ENCODE data around the gene MED27.

Gene MED27

DNA sequence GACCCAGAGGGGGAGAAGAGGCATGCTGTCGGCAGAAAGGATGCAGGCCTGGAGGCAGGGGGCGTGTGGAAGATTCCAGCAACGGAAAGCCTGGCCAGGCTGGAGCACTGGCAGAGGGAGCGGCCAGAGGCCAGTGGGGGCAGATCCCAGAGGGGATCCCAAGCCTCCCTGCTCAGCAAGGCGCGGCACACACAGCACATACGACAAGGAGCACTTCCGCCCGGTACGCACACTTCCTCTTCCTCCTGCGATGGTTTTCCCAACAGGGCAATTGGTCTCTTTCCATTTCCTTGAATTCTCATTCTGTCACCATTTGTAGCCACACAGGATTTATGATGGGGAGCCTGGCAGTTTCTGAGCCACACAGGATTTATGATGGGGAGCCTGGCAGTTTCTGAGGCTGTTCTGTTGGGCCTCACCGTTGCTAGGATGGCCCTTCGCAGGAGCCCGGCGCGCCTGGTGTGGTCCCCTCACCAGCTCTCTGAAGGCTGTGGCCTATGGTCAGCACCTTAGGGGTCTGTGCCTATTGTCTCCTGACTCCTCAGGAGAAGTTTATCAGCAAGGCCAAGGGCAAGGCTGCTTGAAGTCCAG, 216.3 kb downstream of the MED27 start:
- no peak for DNase-seq
- in situ Hi-C loops (cut with HindIII; ENCODE audit: low pct_ligation_motif_present, low pct_unique_long_range_greater_than_20kb, low sequenced_read_pairs) = no loop called here

GRCh38 chr9:131862261-131862660, 217.4 kb downstream of the MED27 start:
- no peak for DNase-seq
- in situ Hi-C loops (cut with HindIII; ENCODE audit: low pct_ligation_motif_present, low pct_unique_long_range_greater_than_20kb, low sequenced_read_pairs) = no loop called here

DNA sequence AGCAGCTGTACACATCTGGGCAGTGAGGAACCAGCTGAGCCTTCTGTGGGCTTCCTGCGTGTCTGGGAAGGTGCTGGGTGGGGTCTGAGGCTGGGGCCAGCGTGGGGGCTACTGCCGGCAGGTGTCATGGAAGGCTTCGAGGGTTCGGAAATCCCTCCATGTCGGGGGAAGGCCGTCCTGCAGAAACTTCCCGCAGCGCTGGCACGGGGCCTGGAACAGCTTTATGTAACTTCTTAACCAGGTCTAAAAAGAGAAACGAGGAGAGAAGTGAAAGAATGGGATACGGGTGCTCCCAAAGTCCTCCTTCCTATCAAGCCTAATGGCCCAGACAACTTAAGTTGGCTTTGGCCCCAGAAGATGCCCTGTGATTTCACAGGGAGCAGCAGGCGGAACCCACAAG, 219.2 kb downstream of the MED27 start:
- in situ Hi-C loops (cut with HindIII; ENCODE audit: low pct_ligation_motif_present, low pct_unique_long_range_greater_than_20kb, low sequenced_read_pairs) = no loop called here
- no peak for DNase-seq

DNA sequence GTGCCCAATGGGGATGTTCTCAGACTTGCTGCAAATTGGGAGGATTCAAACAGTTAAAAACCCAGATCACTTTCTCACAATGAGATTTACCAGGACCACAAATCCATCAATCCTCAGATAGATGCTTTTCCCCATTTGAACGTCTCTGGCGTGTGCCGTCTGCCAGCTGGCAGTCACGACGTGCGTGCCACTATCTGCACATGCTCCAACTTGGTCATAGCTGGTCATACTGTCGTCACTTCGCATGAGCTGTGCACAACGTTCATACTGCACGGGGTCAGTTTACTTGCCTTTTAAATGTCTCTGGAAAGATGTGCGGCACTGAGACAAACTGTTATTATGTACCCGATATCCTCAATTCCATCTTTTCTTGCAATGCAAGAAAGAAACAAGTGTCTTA, 221.5 kb downstream of the MED27 start:
- in situ Hi-C loops (cut with HindIII; ENCODE audit: low pct_ligation_motif_present, low pct_unique_long_range_greater_than_20kb, low sequenced_read_pairs) = no loop called here

GRCh38 chr9:131856105-131856504, 223.6 kb downstream of the MED27 start:
- in situ Hi-C loops (cut with HindIII; ENCODE audit: low pct_ligation_motif_present, low pct_unique_long_range_greater_than_20kb, low sequenced_read_pairs) = no loop called here
- DNase-seq = no peak

More for the DNA sequence above, 221.5 kb downstream of the MED27 start:
- no peak for DNase-seq

DNA sequence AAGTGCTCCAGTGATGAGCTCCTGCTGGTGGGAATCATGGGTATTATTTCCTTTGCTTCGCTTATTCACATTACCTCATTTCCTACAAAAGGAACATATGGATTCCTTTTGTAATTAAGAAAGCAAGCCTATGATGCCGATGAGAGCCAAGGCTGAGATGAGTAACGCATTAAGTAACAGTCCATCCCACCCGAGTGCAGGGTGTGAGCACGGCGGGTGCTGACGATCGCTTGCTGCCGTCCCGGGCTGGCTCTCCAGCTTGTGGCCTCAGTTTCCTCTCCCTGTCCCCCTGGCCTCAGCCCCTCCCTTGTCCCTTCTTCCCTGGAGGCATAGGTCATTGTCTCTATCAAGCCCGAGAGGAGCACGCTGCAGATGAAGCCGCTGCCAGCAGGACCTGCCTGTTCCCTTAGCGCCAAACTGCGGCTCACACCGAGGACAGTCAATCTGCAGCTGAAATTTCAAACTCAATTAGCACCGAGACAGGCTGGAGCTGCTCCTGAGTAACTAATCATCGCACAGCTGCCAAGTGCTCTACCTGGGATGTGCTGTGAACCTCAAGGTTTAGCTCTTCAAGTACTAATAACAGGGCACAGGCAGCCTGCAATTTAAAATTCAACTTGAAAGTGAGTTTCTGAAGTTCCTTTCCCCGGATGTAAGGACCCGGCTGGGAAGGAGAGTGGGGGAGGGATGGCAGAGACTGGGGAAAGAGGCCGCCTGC, 224.6 kb downstream of the MED27 start:
- in situ Hi-C loops (cut with HindIII; ENCODE audit: low pct_ligation_motif_present, low pct_unique_long_range_greater_than_20kb, low sequenced_read_pairs) = no loop called here
- no peak for DNase-seq

GRCh38 chr9:131854334-131854733, 225.3 kb downstream of the MED27 start:
- no peak for DNase-seq
- in situ Hi-C loops (cut with HindIII; ENCODE audit: low pct_ligation_motif_present, low pct_unique_long_range_greater_than_20kb, low sequenced_read_pairs) = no loop called here

DNA sequence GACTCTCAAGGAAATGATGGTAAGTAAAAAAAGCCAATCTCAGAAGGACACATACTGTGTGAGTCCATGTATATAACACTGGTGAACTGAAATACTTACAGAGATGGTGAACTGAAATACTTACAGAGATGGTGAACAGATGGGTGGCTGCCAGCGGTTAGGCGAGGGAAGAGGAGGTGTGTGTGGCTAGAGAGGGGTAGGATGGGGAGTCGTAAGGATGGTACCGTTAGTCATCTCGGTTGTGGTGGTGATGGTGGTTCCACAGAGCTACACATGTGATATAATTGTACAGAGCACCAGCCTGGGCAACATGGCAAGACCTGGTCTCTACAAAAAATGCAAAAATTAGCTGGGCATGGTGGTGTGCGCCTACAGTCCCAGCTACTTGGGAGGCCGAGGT, 226.2 kb downstream of the MED27 start:
- in situ Hi-C loops (cut with HindIII; ENCODE audit: low pct_ligation_motif_present, low pct_unique_long_range_greater_than_20kb, low sequenced_read_pairs) = no loop called here
- no peak for DNase-seq

DNA sequence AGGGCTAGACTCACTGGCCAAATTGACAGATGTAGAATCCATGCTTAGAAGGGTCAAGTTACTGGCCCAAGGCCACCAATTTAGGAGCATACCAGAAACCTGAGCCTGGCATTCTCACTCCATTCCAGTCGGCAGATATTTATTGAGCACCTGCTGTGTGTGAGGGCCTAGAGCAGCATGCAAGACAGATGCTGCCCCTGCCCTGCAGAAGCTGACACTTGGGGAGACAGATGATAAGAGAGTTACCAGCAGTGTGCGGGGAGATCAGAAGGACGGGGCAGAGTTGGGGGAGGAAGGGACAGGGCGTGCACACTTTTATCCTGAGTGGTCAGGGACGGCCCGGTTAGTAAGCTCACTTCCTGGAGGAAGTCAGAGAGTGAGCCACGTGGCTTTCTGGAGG, 228.3 kb downstream of the MED27 start:
- in situ Hi-C loops (cut with HindIII; ENCODE audit: low pct_ligation_motif_present, low pct_unique_long_range_greater_than_20kb, low sequenced_read_pairs) = no loop called here
- DNase-seq = no peak

DNA sequence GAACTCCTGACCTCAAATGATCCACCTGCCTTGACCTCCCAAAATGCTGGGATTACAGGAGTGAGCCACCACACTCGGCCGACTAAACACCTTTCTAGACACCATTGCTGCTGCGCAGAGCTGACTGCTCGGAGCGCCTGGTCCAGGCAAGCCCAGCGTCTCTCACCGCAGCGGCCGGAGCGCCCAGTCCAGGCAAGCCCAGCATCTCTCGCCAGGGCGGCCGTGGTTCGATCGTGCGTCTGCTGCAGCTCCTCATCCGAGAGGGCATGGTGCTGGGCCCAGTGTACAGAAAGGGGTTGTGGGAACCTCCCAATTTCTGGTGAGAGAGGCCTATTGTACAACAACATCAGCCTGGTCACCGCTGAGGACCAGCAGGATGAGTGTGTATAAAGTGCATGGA, 230.3 kb downstream of the MED27 start:
- in situ Hi-C loops (cut with HindIII; ENCODE audit: low pct_ligation_motif_present, low pct_unique_long_range_greater_than_20kb, low sequenced_read_pairs) = no loop called here
- no peak for DNase-seq

DNA sequence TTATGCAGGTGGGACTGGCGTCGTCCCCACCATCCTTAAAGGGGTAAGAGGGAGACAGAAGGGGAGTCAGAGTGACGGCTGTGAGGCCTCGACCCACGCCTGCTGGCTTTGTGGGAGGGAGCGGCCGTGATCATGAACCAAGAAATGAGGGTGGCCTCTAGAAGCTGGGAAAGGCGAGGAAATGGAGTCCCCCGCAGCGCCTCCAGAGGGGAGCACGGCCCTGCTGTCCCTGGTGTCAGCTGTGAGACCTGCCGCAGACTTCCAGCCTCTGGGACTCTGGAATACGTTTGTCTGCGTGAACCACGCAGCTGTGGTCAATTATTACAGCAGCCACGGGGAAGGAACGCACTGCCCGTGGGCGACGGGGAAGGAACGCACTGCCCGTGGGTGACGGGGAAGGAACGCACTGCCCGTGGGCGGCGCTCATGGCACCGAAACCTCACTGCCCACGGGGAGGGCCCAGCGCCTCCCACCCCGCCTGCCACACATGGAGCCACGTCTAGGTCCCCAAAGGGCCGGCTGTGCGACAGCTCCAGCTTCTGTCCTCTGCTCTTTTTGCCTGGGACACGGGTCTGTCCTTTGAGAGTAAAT, 231.0 kb downstream of the MED27 start:
- in situ Hi-C loops (cut with HindIII; ENCODE audit: low pct_ligation_motif_present, low pct_unique_long_range_greater_than_20kb, low sequenced_read_pairs) = no loop called here
- DNase-seq = no peak

DNA sequence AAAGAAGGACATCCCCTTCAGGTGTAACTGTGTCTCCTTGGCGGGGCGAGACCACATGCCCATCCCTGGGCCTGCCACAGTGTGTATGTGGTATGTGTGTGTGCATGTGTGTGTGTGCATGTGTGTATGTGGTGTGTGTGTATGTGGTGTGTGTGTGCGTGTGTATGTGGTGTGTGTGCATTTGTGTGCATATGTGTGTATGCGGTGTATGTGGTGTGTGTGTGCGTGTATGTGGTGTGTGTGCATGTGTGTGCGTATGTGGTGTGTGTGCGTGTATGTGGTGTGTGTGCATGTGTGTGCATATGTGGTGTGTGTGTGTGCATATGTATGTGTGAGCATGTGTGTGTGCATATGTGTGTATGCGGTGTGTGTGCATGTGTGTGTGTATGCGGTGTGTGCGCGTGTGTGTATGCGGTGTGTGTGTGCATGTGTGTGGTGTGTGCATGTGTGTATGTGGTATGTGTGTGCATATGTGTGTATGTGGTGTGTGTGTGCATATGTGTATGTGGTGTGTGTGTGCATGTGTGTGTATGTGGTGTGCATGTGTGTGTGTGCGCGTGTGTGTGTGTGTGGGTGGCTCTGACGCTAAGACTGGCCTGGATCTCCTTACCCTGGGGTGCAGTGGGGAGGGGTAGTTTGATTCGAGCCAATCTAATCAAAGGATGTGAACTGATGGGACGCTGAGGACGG, 231.9 kb downstream of the MED27 start:
- in situ Hi-C loops (cut with HindIII; ENCODE audit: low pct_ligation_motif_present, low pct_unique_long_range_greater_than_20kb, low sequenced_read_pairs) = no loop called here

DNA sequence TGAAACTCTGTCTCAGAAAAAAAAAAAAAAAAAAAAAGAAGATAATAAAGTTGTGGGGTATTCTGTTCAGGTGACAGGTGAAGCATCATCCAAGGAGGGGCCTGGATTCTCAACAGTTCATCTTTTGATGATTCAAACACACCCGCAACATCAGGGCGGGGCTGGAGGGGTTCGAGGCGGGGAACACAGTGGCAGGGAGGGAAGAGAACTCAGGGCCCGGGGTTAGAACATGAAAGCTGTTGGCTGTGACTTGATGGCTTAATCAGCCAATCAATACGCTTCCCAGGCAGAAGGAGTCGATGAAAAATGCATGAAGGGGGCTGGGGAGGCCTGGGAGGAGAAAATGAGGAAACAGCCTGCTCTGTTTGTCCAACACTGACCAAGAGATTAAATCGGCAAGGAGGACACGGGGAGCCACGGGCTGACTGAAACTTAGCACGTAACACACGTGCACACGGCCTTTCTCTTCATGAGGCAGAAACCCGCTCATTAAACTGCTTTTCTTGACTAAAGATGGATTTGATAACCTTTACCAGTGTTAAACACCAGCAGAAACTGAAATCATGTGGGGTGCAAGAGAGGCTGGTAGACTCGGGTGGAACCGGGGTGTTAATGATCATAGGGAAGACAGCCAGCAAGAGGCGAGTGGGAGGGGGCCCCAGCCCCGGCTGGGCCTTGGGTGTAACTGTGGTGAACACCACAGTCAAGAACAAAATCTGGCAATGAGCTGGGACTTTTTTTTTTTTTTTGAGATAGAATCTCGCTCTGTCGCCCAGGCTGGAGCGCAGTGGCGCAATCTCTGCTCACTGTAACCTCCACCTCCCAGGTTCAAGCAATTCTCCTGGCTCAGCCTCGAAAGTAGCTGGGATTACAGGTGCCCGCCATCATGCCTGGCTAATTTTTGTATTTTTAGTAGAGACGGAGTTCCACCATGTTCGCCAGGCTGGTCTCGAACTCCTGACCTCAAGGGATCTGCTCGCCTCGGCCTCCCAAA, 234.1 kb downstream of the MED27 start:
- no peak for DNase-seq
- in situ Hi-C loops (cut with HindIII; ENCODE audit: low pct_ligation_motif_present, low pct_unique_long_range_greater_than_20kb, low sequenced_read_pairs) = no loop called here

More for the DNA sequence above, 231.9 kb downstream of the MED27 start:
- DNase-seq = no peak

DNA sequence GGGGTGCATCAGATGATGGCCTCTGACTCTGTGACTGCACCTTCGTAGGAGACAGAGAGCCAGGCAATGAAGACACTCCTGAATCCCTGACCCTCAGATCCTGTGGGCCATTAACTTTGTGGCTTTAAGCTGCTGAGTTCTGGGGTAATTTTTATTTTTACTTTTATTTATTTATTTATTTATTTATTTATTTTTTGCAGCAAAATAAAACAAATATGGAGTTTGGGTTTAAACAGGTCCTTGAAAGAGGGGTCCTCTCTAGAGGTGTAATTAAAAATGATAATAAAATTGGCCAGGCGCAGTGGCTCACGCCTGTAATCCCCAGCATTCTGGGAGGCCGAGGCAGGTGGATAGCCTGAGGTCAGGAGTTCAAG, 234.9 kb downstream of the MED27 start:
- no peak for DNase-seq

GRCh38 chr9:131843989-131844744, 235.5 kb downstream of the MED27 start:
- no peak for DNase-seq
- in situ Hi-C loops (cut with HindIII; ENCODE audit: low pct_ligation_motif_present, low pct_unique_long_range_greater_than_20kb, low sequenced_read_pairs) = no loop called here

More for the DNA sequence above, 234.9 kb downstream of the MED27 start:
- in situ Hi-C loops (cut with HindIII; ENCODE audit: low pct_ligation_motif_present, low pct_unique_long_range_greater_than_20kb, low sequenced_read_pairs) = no loop called here

GRCh38 chr9:131841765-131842318, 237.8 kb downstream of the MED27 start:
- no peak for DNase-seq
- in situ Hi-C loops (cut with HindIII; ENCODE audit: low pct_ligation_motif_present, low pct_unique_long_range_greater_than_20kb, low sequenced_read_pairs) = no loop called here

All from ACHN (cell line).